HG02981 (cell line): ENCODE results near the gene ZBED6.
"Not testable (repeated sequence)": the region's sequence is repeated elsewhere in the genome, so short reads cannot be mapped to it uniquely, and the experiment has no call there.

Experiments used
- ATAC-seq: cut with Tn5 transposase; IDR thresholded peaks from one replicate; pipeline ENCODE4 v1.9.1; 2021; ENCODE audit warnings: mild to moderate bottlenecking, moderate library complexity; ENCODE audit not compliant: unreplicated experiment

The ZBED6 gene

DNA sequence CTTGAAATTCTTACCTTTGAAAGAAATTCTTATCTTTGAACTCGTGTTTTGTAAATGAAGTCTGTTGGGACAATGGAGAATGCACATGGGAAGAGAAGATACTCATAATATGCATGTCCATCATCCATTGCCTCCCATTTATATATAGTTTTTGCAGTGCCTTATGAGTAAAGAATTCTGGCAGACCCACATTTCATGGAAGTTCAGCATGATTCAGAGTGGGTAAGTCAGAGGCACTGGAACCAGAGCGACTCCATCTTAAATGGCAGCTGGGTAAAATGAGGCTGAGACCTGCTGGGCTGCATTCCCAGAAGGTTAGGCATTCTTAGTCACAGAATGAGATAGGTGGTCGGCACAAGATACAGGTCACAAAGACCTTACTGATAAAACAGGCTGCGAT lies 16.6 kb upstream of the ZBED6 start:
- no peak for ATAC-seq

- no peak for ATAC-seq
Observed at GRCh38 chr1:203781962-203782361, 13.5 kb upstream of the ZBED6 start.

GRCh38 chr1:203789966-203790365 lies 5.5 kb upstream of the ZBED6 start:
- no peak for ATAC-seq

- no peak for ATAC-seq
Observed at GRCh38 chr1:203791498-203791897, 3.9 kb upstream of the ZBED6 start.

- ATAC-seq = no peak
Observed at GRCh38 chr1:203792486-203792885, 2.9 kb upstream of the ZBED6 start.

DNA sequence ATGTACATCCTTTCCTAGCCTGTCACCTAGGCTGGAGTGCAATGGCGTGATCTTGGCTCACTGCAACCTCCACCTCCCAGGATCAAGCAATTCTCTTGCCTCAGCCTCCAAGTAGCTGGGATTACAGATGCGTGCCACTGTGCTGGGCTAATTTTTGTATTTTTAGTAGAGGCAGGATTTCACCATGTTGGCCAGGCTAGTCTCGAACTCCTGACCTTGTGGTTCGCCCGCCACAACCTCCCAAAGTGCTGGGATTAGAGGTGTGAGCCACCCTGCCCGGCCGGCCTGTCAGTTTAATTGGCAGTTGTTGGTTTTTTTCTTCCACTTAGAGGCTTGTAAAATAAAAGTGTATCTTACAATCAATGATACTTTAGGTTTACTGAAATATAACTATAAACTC lies 1.9 kb upstream of the ZBED6 start:
- ATAC-seq = not testable (repeated sequence)

DNA sequence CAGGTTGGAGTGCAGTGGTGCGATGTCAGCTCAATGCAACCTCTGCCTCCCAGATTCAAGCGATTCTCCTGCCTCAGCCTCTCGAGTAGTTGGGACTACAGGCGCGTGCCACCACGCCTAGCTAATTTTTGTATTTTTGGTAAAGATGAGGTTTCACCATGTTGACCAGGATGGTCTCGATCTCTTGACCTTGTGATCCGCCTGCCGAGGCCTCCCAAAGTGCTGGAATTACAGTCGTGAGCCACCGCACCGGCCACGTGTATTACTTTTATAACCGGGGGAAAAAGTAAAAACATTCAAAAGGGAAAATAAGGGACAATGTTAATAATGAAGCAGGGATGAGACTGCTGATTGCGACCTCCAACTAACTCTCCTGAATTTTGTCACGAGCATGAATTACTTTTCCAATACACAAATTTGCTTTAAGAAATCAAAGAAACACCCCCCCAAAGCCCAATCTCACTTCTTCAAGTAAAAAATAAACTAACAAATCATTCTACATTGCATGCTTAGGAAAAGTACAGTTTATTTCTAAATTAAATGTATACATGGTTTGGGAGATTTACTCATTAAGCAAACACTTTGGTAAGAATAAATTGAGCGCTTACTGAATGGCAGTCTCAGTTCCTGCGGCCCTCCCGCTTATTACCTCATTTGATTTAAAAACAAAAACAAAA lies 521 bp upstream of the ZBED6 start:
- no peak for ATAC-seq

DNA sequence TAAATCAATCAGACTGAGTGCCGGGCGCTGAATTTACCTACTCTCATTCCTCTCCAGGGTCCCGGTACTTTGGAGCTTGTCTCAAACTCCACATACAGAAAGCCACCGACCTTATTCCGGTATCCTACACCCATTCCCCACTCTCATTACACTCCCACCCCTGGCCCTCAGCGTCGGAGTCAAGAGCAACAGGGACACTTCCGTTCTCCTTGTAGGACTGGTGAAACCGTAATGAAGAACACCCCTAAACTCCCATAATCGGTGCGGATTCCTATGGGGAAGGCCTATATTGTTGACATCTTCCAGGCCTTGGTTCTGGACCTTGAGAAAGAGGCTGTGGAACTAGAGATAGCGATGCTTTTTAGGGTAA lies 798 bp downstream of the ZBED6 start:
- no peak for ATAC-seq

- ATAC-seq = no peak
Observed at GRCh38 chr1:203797216-203797615, 1.8 kb downstream of the ZBED6 start.

DNA sequence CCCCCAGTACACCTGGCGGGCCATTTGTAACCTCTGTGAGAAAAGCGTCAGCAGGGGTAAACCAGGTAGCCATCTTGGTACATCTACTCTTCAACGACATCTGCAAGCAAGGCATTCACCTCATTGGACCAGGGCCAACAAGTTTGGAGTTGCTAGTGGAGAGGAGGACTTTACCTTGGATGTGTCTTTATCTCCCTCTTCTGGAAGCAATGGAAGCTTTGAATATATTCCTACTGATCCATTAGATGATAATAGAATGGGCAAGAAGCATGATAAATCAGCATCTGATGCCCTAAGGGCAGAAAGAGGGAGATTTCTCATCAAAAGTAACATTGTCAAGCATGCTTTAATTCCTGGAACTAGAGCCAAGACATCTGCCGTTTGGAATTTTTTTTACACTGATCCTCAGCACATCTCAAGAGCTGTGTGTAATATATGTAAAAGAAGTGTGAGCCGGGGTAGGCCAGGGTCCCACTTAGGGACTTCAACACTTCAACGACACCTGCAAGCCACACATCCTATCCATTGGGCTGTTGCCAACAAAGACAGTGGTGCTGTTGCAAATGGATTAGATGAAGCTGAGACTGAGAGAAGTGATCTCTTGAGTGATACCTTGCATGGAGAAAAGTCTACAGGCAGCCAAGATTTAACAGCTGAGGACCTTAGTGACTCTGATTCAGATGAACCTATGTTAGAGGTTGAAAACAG lies 2.7 kb downstream of the ZBED6 start:
- ATAC-seq = no peak

DNA sequence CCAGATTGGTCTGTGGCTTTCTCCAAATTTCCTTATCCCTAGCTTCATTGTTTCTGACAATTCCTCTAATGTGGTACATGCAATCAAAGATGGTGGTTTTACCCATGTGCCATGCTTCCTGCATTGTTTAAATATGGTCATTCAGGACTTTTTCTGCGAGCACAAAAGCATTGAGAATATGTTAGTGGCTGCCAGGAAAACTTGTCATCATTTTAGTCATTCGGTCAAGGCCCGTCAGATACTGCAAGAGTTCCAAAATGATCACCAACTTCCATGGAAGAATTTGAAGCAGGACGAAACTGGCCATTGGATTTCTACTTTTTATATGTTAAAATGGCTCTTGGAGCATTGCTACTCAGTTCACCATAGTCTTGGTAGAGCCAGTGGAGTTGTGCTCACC lies 3.7 kb downstream of the ZBED6 start:
- ATAC-seq = no peak

DNA sequence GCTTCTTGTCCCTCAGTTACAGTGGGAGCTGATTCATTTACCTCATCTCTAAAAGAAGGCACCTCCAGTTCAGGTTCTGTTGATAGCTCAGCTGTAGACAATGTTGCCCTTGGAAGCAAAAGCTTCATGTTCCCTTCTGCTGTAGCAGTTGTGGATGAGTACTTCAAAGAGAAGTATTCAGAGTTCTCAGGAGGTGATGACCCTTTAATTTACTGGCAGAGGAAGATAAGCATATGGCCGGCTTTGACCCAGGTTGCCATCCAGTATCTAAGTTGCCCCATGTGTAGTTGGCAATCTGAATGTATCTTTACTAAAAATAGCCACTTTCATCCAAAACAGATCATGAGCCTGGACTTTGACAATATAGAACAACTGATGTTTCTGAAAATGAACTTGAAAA lies 4.5 kb downstream of the ZBED6 start:
- ATAC-seq = no peak

DNA sequence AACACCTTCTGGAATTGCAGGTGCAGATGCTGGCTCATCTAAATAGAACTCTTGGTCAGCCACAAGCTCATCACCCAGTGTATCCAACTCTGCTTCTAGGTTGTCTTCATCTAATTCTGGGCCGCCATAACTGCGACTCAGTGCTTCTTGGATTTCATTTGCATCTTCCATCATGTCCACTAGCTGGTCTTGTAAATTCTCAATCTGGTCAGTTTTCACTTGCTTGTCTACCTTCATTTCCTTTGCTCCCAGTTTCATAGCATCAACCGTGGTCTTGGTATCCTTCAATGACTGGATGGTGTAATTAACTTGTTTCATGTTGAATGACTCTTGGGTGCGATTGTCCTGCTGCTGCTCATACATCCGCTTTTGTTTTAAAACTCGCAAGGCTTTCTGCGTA lies 10.3 kb downstream of the ZBED6 start:
- ATAC-seq = no peak

DNA sequence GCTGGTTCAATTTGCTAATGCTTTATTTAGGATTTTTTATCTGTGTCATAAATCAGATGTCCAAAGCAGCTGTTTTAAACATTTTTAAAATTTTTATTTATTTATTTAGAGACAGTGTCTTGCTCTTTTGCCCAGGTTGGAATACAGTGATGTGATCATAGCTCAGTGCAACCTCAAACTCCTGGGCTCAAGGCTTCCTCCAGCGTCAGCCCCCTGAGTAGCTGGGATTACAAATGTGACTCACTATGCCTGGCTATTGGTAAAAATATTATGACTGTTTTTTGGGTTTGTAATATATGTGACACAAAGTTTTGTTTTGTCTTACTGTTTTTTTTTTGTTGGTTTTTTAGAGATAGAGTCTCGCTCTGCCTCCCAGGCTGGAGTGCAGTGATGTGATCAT lies 11.8 kb downstream of the ZBED6 start:
- ATAC-seq = no peak

DNA sequence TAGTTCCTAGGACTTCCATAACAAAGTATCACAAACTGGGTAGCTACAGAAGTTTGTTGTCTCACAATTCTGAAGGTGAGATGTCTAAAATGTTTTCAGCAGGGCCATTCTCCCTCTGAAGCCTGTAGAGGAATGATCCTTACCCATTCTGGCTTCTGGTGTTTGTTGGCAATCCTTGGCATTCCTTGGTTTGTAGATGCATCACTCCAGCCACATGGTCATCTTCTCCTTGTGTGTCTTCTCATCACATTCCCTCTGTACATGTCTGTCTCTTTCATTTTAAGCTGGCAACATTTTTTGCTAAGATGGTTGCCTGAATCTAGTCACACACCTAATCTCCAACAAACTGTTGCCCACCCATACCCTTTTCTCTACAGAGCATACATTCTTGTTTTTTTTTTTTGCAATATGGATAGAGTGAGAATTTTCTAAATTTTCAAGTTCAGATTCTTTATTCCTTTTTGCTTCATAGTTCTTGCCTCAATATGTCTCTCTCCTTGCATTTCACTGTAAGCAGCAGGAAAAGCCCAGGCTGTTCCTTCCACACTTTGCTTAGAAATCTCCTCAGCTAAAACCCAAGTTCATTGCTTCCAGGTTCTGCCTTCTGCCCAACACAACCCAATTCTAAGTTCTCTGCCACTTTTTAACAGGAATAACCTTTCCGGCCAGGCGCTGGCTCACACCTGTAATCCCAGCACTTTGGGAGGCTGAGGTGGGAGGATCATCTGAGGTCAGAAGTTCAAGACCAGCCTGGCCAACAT lies 18.3 kb downstream of the ZBED6 start:
- no peak for ATAC-seq

GRCh38 chr1:203818399-203818798 lies 23.0 kb downstream of the ZBED6 start:
- no peak for ATAC-seq

- no peak for ATAC-seq
Observed at GRCh38 chr1:203823306-203823705, 27.9 kb downstream of the ZBED6 start.

DNA sequence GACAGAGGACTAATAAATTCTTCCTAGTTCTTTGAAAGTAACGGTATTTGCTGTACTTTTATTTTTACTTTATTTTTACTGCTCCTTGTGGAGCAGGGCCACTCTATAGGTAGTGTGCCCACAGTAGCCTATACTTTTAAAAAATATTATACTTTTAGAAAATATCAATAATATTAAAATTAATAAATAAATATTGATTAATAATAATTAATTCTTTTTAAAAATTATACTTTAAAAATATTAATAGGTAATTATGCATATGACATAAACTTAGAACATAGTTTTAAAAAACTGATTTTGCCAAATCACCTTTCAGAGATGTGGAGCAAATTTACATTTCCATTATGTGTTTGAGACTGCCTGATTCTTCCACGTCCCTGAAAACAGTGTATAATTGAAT lies 30.8 kb downstream of the ZBED6 start:
- no peak for ATAC-seq

GRCh38 chr1:203828002-203828401 lies 32.6 kb downstream of the ZBED6 start:
- ATAC-seq = no peak

GRCh38 chr1:203828503-203828902 lies 33.1 kb downstream of the ZBED6 start:
- no peak for ATAC-seq

DNA sequence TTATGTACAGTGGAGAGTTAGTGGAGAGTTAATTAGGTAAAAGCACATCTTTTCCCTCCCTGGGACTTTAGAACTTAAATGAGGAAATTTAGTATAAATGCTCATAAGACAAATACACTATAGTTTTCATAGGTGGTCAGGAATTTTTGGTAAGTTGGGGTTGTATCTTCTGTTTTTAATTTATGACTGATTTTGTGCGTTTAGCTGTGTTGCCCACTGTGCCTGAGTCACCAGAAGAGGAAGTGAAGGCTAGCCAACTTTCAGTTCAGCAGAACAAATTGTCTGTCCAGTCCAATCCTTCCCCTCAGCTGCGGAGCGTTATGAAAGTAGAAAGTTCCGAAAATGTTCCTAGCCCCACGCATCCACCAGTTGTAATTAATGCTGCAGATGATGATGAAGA lies 33.8 kb downstream of the ZBED6 start:
- ATAC-seq = not testable (repeated sequence)

DNA sequence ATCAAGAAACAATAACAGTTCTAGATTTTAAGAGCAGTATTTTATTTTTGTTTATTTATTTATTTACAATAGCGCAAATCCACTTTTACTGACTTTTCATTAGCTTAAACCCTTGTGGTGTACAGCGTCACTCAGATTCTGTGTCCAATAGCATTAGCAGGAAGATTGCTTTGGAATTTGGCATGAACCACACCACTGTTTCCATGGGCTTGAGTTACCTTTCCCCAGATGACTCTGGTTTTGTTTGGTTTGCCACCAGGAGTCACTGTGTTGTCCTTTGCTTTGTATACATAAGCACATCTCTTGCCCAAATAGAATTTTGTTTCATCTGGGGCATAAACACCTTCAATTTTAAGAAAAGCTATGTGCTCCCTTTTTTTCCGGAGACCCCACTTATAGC lies 40.1 kb downstream of the ZBED6 start:
- no peak for ATAC-seq
